Stimulated activated CD8-positive, alpha-beta memory T cell treated with anti-CD3 and anti-CD28 coated beads, Interleukin-7, amount 100 ng/mL, for 48 hours (primary cell): Measurements from ENCODE around the gene INTS7.
"Not testable (repeated sequence)": the region's sequence is repeated elsewhere in the genome, so short reads cannot be mapped to it uniquely, and the experiment has no call there.

Source experiments
- DNase-seq, 2 donors: peaks; one replicate each; pipeline ENCODE4 v3.0.0-alpha.2; 2020; ENCODE audit warnings: low read depth in 1 of 2; ENCODE audit errors: extremely low read depth in 1 of 2

Gene INTS7

DNA sequence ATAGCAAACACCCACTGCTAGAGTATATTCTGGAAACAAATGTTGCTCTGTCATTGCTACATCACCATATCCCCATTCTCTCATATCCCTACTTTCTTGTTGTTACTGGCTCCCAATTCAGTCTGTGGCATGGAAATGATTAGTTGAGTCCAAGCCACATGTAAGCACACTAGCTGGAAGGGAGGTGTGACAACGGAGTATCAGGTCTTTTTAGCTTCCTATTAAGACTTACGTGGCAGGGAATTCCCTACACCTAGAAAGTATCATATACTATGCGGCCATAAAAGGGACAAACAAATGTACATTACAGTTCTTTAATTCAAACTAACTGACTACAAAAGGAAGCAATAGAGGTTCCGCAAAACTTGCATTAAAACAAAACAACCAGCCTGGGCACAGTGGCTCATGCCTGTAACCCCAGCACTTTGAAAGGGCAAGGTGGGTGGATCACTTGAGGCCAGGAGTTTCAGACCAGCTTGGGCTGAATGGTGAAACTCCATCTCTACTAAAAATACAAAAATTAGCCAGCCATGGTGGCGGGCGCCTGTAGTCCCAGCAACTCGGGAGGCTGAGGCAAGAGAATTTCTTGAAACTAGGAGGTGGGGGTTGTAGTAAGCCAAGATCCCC is 48.6 kb downstream of the INTS7 start:
- no peak for DNase-seq

DNA sequence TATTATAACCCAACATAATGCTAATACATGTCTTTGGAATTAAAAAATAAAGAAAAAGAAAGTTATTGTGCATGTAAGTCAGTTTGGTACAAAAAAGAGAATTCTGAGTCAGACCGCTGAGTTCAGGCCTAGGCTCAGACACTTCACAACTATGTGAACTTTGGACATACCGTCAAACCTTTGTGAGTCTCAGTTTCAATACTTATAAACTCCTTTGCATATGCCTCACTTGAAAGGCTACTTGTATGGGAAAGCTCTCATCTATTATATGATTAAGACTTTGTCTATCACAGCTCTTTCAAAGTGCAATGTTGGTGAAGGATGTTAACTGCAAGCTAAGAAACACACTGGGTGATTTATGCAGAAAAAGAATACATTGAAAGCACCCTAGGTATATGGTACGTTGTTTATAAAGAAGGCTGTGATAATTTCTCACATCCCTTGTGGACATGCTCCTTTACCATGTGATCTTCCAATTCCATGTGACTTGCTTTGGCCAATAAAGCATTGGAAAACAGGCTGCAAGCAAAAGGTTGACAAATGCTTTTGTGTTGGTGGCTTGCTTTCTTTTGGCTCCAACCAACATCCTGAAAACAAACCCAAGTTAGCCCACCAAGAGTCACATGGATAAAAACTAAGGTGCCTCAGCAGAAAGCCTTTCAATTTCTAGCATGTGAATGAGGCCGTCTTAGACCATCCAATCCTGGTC is 49.6 kb downstream of the INTS7 start:
- DNase-seq: no peak

DNA sequence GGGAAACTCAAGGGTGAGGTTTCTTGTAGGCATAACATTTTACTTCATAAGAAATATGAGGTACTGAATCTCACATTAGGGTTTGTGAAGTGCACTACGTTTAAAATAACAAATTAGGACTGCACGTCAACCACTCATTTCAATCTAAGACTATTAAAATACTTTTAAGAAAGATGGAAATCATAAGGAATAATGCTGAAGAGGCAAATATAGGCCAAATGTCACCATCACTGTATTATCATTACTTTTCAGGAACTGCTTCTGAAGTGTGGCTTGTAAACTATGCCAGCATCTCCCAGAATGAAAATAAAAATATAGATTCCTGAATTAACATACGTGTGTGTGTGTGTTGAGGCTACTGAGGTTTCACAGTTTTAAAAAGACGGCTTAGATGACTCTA is 56.8 kb downstream of the INTS7 start:
- no peak for DNase-seq

DNA sequence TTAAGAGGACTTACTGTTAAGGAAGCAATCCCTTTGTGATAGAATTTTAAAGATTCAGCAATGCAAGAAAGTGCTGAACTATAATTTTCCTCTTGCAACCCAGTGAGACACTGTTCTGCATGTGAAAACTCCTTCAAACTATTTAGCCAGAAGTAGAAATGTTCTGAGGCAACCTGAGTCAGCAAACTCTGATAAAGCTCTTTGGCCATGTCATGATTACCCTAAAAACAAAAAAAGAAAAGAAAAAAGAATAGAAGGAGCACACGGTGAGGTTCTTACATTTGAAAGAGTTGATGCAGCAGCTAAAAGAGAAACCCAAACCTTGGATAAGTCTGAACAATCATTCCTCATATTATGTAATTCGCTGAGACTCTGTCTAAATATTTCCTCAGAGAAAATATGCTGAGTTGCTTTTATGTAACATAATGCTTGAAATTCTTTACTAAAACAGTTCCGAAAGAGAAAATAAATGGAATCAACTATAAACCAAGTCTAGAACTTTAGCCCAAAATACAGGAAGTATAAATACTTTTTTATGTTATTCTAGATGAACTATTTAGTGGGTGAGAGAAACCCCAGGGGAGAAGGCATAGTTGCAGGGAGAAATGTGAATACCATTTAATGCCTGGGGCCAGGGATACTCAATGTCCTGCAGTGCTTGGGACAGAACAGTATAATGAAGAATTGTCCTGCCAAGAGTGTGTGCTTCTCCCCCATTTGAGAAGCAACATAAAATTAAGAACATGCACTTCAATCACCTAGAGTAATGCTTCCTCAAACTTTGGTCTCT is 60.0 kb downstream of the INTS7 start:
- DNase-seq: no peak

DNA sequence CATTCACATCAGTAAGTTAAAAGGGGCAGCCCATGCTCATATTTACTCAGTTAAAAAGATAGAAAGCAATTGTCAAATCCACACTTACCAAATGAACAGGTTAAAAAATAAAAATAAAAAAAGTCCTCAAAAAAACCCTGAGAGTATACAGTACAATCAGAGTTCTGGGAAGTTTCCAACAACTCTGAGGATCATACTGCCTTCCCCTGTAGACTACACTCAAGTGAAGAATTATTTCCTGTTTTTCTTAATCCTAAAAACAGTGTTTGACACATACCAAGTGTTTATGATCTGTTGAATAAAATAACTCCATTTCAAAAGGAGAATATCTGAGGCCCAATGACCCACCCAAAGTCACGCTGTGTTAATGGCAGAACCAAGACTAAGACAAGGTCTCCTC is 61.8 kb downstream of the INTS7 start:
- no peak for DNase-seq

DNA sequence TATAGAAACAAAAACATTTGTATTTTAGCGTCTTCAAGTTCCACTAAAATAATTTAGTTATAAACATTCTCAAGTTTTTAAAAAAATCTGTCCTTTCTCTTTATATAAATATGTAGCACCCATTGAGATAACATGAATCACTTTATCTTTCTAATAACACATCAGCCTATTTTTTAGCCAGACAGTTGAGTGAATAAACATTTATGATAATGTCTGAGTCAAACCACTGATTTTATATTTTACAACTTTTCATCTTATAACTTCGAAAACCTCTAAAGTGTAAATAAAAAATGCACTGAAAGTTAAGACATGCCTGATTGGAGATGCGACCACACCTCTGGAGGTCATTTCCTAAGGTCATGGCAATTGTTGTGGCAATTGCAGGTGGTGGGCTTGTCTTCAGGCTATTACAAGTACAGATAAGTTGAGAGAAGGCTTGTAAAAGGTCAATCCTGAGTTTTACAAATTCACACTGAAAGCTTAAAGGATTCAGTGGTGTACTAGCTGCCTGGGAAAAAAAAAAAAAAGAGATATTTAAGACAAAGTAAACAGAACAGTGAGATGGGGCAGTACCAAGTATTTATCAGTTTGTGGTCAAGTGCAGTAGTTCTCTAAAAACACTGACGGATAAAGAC is 67.0 kb downstream of the INTS7 start:
- DNase-seq: no peak

DNA sequence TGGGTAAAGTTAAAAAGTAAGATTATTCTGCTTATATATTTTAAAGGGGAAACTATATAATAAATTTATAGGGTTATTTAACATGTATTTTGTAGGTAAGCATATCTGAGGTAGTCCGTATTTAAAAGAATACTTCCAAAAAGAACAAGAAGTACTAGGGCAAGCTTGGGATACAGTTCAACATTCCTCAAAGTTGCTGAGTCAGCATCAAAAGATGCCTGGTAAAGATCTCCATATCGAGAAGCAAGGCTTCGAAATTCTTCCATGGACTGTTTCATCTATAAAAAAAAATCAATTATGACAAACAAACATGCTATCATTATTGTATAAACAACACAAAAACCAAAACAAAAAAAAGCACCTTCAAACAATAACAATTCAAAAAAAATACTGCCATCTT is 67.7 kb downstream of the INTS7 start:
- DNase-seq: no peak

DNA sequence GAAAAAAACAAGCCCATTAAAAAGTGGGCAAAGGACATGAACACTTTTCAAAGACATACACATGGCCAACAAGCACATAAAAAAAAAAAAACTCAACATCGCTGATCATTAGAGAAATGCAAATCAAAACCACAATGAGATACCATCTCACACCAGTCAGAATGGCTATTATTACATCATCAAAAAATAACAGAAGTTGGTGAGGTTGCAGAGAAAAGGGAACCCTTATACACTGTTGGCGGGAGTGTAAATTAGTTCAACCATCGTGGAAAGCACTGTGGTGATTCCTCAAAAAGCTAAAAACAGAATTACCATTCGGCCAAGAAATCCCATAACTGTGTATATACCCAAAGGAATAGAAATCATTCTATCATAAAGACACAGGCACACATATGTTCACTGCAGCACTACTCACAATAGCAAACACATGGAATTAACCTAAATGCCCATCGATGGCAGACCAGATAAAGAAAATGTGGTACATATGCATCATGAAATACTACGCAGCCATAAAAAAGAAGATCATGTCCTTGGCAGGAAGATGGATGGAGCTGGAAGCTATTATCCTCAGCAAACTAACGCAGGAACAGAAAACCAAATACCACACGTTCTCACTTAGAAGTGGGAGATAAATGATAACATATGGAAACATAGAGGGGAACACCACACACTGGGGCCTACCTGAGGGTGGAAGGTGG is 70.1 kb downstream of the INTS7 start:
- DNase-seq: no peak

DNA sequence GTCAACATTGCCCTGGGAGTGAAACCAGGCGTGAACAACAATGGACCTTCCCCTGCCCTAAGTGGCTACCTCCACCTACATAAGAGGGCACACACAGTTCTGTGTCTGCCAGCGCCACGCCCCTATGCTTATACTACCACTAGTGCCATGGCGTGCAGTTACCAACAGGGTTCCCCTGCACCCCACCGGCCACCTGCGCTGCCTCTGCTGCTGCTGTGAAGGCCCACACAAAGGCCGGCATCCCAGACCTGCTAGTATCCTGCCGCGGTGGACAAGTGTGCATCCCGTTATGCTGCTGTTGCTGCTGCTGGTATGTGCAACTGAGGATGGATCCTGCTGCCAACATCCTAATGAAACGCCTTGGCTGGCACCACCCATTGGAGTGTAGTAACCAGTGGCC is 75.7 kb downstream of the INTS7 start:
- no peak for DNase-seq

DNA sequence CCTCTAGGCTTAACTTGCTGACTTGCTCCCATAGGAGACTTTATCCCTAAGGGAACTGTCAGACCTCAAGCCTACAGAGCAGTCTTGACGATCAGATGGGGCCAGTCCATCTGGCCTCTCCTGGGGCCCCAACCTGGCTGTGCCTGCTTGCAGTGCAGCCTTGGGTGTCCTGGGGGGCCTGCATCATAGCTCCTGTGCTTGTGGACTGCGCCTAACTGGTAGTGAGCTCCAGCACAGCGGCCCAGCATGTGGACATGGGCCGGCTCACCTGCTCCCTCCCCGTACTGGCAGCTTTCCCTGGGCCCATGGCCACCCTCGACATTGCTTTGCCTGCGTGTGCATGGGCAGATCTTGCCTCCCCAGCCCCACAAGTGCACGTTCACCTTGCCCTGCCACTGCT is 76.1 kb downstream of the INTS7 start:
- no peak for DNase-seq

DNA sequence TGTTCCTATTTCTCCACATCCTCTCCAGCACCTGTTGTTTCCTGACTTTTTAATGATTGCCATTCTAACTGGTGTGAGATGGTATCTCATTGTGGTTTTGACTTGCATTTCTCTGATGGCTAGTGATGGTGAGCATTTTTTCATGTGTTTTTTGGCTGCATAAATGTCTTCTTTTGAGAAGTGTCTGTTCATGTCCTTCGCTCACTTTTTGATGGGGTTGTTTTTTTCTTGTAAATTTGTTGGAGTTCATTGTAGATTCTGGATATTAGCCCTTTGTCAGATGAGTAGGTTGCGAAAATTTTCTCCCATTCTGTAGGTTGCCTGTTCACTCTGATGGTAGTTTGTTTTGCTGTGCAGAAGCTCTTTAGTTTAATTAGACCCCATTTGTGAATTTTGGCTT is 81.3 kb downstream of the INTS7 start:
- DNase-seq: not testable (repeated sequence)

DNA sequence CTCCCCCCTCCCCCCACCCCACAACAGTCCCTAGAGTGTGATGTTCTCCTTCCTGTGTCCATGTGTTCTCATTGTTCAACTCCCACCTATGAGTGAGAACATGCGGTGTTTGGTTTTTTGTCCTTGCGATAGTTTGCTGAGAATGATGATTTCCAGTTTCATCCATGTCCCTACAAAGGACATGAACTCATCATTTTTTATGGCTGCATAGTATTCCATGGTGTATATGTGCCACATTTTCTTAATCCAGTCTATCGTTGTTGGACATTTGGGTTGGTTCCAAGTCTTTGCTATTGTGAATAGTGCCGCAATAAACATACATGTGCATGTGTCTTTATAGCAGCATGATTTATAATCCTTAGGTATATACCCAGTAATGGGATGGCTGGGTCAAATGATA is 81.8 kb downstream of the INTS7 start:
- DNase-seq: not testable (repeated sequence)

DNA sequence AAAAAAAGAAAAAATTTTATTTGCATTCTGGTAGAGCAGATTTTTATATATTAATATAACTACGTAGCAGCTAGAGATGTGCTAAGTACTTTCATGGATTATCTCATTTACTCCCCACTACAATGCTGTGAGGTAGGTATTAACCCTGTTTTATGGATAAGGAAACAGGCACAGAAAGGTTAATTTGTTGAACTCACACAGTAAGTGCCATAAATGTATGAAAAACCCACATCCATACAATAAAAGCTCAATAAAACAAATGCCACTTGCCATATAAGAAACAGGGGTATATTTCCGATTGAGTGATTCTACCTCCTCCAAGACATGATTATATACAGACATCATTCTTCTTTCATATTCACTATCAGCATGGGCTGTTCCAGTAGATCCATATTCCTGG is 83.1 kb downstream of the INTS7 start:
- DNase-seq: no peak

DNA sequence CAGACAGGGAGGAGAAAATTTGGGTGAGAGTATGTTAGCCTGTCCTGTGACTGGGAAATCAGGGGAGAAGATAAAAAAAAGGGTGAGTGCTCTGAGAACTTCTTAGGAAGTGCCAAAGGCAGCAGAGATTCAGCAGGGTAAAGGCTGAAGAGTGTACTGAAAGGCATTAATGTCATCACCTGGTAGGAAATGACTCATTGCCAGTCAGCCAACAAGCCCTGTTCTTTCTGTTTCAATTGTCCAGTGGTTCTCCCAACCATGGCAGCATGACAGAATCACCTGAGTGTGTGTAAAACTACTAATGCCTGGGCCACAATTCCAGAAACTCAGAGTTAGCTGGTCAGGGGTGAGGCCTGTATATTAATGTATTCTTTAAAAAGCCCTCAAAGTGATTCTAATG is 83.5 kb downstream of the INTS7 start:
- no peak for DNase-seq

DNA sequence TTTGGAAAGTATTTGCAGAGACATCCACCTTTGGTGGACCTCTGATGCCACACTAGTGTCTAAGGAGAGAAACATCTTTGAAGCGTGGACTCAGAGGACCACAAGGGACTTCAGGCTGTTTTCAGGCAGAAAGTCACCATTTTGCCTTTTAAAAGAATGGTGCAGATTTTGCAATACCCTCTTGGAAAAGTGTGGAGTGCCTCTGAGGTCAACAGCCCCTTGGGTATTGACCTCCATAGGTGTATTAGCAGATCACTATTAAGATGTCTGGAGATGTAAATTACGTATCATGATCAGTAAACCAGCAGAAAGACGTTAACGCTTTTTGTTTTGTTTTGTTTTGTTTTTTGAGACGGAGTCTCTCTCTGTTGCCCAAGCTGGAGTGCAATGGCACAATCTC is 87.0 kb downstream of the INTS7 start:
- no peak for DNase-seq

DNA sequence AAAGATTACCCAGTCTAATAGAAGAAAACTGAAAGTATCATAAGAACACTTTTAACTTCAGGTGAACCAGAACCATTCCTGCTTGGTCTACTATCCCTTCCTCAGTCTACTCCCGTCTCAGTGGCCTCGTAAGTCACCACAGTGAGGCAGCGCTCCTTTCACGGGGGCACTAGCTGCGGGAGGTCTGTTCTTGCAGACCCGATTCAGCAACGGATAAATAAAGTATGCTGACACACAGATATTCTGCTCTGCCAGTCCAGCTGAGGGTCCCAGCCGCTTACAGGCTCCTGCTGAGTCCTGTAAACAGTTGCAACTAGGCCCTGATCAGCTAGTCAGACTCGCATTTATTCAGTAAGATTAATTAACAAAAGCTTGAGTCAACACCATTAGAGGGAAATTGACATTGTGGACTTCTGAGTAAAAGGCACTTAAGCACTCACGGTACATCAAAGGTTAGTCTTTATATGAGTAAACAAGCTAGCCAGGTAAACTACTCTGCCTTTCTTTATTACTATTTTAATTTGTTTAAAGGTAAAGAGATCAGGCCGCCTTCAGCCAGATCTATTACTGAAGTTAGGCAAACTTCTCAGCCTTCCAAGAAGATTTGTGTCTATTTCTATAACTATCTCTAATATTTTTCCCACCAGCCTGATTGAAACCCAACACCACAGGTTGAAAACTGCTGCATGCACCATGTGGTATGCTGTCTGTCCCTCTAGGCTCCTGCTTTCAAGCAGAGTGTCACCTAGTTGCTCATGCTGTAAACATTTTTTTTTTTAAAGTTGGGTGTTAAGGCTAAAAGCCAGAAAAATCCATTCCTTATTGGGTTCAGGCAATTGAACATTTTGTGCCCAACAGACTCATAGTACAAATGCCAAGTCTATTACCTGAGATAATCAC is 87.7 kb downstream of the INTS7 start:
- DNase-seq: no peak

DNA sequence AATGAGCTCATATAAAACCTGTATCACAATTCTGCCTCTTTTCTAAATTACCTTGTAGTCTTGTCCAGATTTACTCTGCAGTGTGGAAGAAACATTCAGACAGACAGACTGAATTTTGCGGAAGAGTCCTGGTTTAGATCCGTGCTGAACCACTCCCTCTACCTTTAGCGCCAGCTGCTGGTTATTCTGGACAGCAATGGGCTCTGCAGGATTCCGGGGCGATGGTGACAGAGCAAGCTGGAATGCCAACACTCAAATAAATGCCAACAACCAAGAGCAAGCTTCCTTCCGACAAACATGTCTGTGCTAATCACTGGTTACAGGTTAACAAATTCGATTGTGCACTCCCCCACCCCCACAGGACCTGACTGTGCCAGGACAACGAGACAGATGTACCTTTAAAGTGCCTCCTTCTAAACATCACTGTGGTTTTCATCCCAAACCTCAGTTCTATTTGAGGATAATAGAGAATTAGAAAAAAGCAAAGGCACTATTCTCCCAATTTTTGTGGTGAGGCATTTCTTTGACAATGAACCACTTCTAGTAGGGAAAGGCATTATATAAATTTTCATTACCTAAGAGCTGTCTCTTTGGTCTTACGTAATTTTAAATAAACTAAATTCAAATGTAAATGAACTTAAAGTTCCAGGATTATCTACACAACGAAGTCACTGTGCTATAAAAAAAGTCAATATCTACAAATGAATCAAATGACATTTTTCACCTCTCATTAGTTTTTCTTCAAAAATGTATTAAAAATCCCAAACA is 90.4 kb downstream of the INTS7 start:
- no peak for DNase-seq

DNA sequence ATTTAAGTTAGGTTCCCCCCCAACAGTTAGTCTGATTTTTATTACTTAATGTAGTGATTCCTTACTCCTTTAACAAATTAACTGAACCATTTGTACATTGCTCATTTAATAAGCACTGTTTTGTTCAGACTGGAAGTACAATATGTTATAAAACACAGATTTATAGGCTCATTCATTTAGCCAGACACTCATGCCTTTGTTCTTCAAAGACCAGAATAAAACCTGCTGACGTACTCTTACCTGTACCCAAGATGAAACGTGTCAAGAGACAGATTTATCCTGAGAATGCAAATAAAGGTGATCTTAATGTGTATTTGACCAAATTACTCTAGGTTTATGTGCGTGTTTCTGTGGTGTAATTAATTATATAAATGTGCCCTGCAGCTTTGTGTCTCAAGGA is 92.8 kb downstream of the INTS7 start:
- DNase-seq: no peak

DNA sequence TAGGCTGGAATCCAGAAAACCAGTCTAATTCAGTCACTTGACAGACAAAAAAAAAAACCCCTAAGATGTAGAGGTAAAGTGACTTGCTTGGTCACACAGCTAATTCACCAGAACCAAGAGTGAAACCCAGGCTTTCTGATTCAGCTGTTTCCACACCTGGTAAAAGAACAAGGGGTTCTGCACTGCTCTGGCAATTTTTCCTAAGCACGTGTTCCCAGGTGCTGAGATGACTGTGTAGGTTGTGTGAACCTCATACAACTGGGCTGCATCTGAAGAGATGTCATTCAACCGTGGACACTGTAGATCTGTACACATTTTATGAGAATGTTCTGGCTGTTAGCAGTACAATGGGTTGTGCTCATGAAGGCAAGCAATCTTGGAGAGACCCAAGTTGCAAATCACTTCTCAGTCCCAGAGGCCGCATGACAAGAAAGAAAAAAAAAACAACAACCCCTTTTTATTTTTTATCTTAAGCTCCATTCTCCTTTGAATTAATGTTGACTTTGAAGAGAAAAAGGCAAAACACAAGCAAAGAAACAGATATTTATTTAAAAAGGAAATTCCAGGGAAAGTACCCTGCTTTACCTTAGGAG is 95.4 kb downstream of the INTS7 start:
- DNase-seq: peak in 1 of 2 donors; percentile 50
